Spleen (tissue), 11 donors: ENCODE measurements around the gene HSDL1. TPM values are rescaled to one million over a fixed set of nuclear protein-coding genes. Genes with fewer than 3 reads are reported as not detected.

Experiments used
- DNase-seq: peaks from one replicate; pipeline ENCODE4 v3.0.0-alpha.2; 2020
- H3K27ac ChIP-seq, 8 donors: fragments of 200-600 bp; sonication (generic) in 7 of 8; 1 replicate in 4 of 8; 2 replicates in 4 of 8; pipeline versions ENCODE4 v1.5.0 to v1.8.0; 2016 to 2021; ENCODE audit warnings: inconsistent platforms in 4 of 8, mild to moderate bottlenecking in 4 of 8, moderate library complexity in 1 of 8
- H3K27me3 ChIP-seq, 7 donors: fragments of 200-600 bp; sonication (generic) in 6 of 7; replicated peaks in 1 of 7; 1 replicate in 4 of 7; 2 replicates in 3 of 7; pipeline versions ENCODE4 v1.5.0 to v1.8.0; 2016 to 2021; ENCODE audit warnings: inconsistent platforms in 3 of 7, mild to moderate bottlenecking in 1 of 7
- H3K36me3 ChIP-seq, 6 donors: fragments of 200-600 bp; sonication (generic) in 5 of 6; 1 replicate in 4 of 6; 2 replicates in 2 of 6; pipeline versions ENCODE4 v1.5.0 to v1.8.0; 2016 to 2021; ENCODE audit warnings: inconsistent platforms in 2 of 6
- H3K4me1 ChIP-seq, 6 donors: fragments of 200-600 bp; sonication (generic) in 5 of 6; 1 replicate in 3 of 6; 2 replicates in 3 of 6; pipeline versions ENCODE4 v1.5.0 to v1.8.0; 2016 to 2021; ENCODE audit warnings: inconsistent platforms in 3 of 6
- H3K4me3 ChIP-seq, 8 donors: fragments of 200-600 bp; sonication (generic) in 7 of 8; 1 replicate in 4 of 8; 2 replicates in 4 of 8; pipeline versions ENCODE4 v1.5.0 to v1.8.0; 2016 to 2021; ENCODE audit warnings: inconsistent platforms in 4 of 8, mild to moderate bottlenecking in 4 of 8, moderate library complexity in 2 of 8
- H3K9me3 ChIP-seq, 8 donors: fragments of 200-600 bp; sonication (generic) in 7 of 8; 1 replicate in 4 of 8; 2 replicates in 4 of 8; pipeline versions ENCODE4 v1.5.0 to v1.8.0; 2016 to 2021; ENCODE audit warnings: inconsistent platforms in 4 of 8
- POLR2A ChIP-seq, 3 donors: fragments of 450-650 bp; IDR thresholded peaks; one replicate each; pipeline ENCODE4 v1.5.1; 2017; ENCODE audit warnings: antibody characterized with exemption in 3 of 3, mild to moderate bottlenecking in 1 of 3
- POLR2AphosphoS5 ChIP-seq, 3 donors: sonication (generic); formaldehyde crosslinking; IDR thresholded peaks; one replicate each; pipeline ENCODE4 v1.5.1; 2017; ENCODE audit warnings: antibody characterized with exemption in 3 of 3
- WGBS, 5 donors: extraction: QIAGEN DNeasy Blood & Tissue Kit in 3 of 5; methylation state at CpG; one replicate each; pipeline versions ENCODE4 v1.1.5 to v1.1.7; 2013 to 2018; 5-methylcytosine and 5-hydroxymethylcytosine counted together
- intact Hi-C: fragments of 100-400 bp; cut with DNase I; formaldehyde crosslinking; loops from one replicate; pipeline ENCODE4 v1.15.0; 2023; ENCODE audit warnings: low total_unique reads
- polyA plus RNA-seq, 3 donors: library from polyadenylated mRNA; stranded (reverse); fragments of 200-250 nt; gene quantifications; one replicate each; pipeline ENCODE4 v1.2.1, GENCODE V29; 2013
- total RNA-seq, 7 donors: library from RNA; depleted of rRNA in 3 of 7; stranded (reverse); fragments of >200 nt in 3 of 7; fragmentation: NEBNext Ultra II Directional in 4 of 7; extraction: Animal tissue kit (Norgen Biotek cat#: 25700) in 4 of 7; gene quantifications; one replicate each; pipeline versions ENCODE4 v1.1.0 to v1.2.1, GENCODE V29; 2016 to 2021
- TF ChIP-seq, protein P1 (sequence below), 11 experiments: fragments of 200-600 bp in 7 of 11; fragments of 450-650 bp in 4 of 11; sonication (generic) in 4 of 11; IDR thresholded peaks in 8 of 11; conservative IDR thresholded peaks in 3 of 11; 1 replicate in 7 of 11; 2 replicates in 4 of 11; pipeline versions ENCODE4 v1.4.0 to v1.8.0; 2016 to 2021; ENCODE audit warnings: antibody characterized with exemption in 11 of 11, inconsistent platforms in 4 of 11, mild to moderate bottlenecking in 1 of 11
- donor health status: healthy with polysubstance abuse.
- donor health status: DM: no; HTN: no; CAD: no; lungs with moderate emphysema.
- donor health status: DM: no; HTN: no; CAD: no.
- donor health status: Bipolar disorder and iron deficiency.
- donor health status: healthy.
- donor health status: DM: no; HTN: no; CAD: no.
- donor health status: DM: yes; HTN: yes; CAD: no.

Gene HSDL1
- total and polyA plus RNA-seq, 10 donors = 10.1 to 29.0 (median 20.0) TPM

DNA sequence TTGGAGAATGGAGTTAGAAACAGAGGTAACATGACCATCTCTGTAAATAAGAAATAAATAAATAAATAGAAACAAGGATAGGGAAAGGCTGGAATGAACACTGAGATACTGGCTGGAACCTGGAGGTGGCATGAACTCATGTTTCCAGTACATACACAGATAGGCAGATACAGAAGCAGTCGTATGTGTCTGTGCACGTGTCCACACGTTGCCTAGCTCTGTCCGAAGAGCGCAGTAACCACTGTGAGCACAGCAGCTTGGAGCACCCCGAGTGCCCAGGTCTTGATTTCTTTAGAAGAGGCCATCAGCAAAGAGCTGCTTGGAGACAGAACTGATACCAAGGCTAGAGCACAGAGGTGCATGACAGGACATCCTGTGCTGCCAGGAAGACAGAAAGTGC, 65.3 kb downstream of the HSDL1 start:
- 79 to 97% (median 93%) methylated on average over 6 of the region's 6 CpGs for WGBS, 5 donors
- DNase-seq = no peak
- intact Hi-C loops = loop anchor here (10.0 kb wide), 1 partner anchor 95 kb away; no protein-coding TSS in a partner anchor
- Histone ChIP-seq H3K27me3 (no peaks in the 10 kb centered on the region), H3K9me3 (no peaks in the 10 kb centered on the region), H3K4me1 (peaks cover 0 to 45% (median 12%) of the 10 kb centered on the region in 6 donors), H3K27ac (peak overlapping the region in 1 of 8 donors; percentile 30), H3K36me3 (peaks cover 0 to 100% (median 75%) of the 10 kb centered on the region in 6 donors), H3K4me3 (no peak overlapping the region)
- TF ChIP-seq, protein P1, sequence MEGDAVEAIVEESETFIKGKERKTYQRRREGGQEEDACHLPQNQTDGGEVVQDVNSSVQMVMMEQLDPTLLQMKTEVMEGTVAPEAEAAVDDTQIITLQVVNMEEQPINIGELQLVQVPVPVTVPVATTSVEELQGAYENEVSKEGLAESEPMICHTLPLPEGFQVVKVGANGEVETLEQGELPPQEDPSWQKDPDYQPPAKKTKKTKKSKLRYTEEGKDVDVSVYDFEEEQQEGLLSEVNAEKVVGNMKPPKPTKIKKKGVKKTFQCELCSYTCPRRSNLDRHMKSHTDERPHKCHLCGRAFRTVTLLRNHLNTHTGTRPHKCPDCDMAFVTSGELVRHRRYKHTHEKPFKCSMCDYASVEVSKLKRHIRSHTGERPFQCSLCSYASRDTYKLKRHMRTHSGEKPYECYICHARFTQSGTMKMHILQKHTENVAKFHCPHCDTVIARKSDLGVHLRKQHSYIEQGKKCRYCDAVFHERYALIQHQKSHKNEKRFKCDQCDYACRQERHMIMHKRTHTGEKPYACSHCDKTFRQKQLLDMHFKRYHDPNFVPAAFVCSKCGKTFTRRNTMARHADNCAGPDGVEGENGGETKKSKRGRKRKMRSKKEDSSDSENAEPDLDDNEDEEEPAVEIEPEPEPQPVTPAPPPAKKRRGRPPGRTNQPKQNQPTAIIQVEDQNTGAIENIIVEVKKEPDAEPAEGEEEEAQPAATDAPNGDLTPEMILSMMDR (IDR thresholded peaks at IDR 0.05 in 8 of 11, conservative IDR thresholded peaks at IDR 0.05 in 3 of 11) = no peak
- TF ChIP-seq POLR2A (IDR thresholded peaks at IDR 0.05) = no peak
- TF ChIP-seq POLR2AphosphoS5 (IDR thresholded peaks at IDR 0.05) = no peak

DNA sequence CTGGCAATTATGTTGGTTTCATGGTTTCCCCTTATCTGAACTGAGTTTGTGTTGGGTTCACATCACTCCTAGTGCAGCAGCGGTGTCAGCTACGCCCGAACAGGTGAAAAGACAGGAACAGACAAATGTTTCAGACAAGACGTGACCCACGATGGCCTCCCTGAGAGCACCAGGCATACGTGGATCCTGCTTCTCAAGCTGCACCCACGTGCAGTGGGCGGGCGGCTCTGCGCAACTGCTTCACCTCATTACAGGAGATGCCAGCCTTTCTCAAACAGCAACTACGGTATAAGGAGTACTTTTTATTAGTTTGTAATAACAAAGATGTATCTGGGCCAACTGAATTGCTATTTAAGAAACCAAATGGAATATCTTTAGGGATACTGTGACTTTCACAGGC, 69.6 kb downstream of the HSDL1 start:
- H3K4me1 ChIP-seq = peaks cover 0 to 11% (median 4%) of the 10 kb centered on the region in 6 donors
- no peak overlapping the region for H3K27ac ChIP-seq
- 93 to 96% (median 93%) methylated on average over 11 of the region's 11 CpGs for WGBS, 5 donors
- TF ChIP-seq POLR2A (IDR thresholded peaks at IDR 0.05) (no peak), POLR2AphosphoS5 (IDR thresholded peaks at IDR 0.05) (no peak)
- TF ChIP-seq, protein P1 (IDR thresholded peaks at IDR 0.05 in 8 of 11, conservative IDR thresholded peaks at IDR 0.05 in 3 of 11) = no peak
- no peaks in the 10 kb centered on the region for H3K27me3 ChIP-seq
- H3K9me3 ChIP-seq = no peaks in the 10 kb centered on the region
- H3K36me3 ChIP-seq = peaks cover under 1 to 100% (median 78%) of the 10 kb centered on the region in 6 donors
- H3K4me3 ChIP-seq = no peak overlapping the region
- DNase-seq = no peak
- intact Hi-C loops = no loop called here

DNA sequence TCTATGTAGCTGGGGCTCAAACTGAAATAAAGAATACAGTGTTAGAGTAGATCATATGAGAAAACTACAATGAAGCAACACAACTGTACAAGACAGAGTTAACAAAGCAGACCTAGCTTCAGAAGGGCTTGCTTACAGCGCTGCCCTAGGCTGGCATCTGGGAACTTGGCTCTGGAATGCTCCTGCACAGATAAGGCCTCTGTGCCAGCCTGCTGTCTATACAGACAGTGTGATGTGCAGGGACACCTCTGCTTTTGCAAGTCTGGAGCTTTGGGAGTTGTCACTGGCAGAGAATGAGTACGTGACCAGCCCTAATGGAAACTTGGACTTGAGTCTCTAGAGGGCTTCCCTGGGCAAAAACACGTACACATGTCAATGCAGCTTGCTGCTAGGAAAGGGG, 70.3 kb downstream of the HSDL1 start:
- no peak for TF ChIP-seq POLR2A (IDR thresholded peaks at IDR 0.05)
- TF ChIP-seq, protein P1 (IDR thresholded peaks at IDR 0.05 in 8 of 11, conservative IDR thresholded peaks at IDR 0.05 in 3 of 11) = no peak
- no peak for TF ChIP-seq POLR2AphosphoS5 (IDR thresholded peaks at IDR 0.05)
- intact Hi-C loops = no loop called here
- WGBS, 5 donors = 87 to 99% (median 97%) methylated on average over 3 of the region's 3 CpGs
- no peak for DNase-seq
- H3K4me1 ChIP-seq = peaks cover 0 to 8% (median 2%) of the 10 kb centered on the region in 6 donors
- no peaks in the 10 kb centered on the region for H3K27me3 ChIP-seq
- no peak overlapping the region for H3K4me3 ChIP-seq
- peaks cover 4 to 100% (median 78%) of the 10 kb centered on the region in 6 donors for H3K36me3 ChIP-seq
- no peak overlapping the region for H3K27ac ChIP-seq
- no peaks in the 10 kb centered on the region for H3K9me3 ChIP-seq

Other genes starting within 250 kb of the HSDL1 start
- gene MLYCD, start 246.1 kb downstream of the HSDL1 start, total RNA-seq = 10 to 100 TPM in 4 of 7 donors, 1 to 10 TPM in 3; 6.1 to 14.3 (median 10.1) TPM
- gene MLYCD, start 246.1 kb downstream of the HSDL1 start, polyA plus RNA-seq = 1 to 10 TPM; 2.0 to 2.9 (median 2.1) TPM
- gene OSGIN1, start 191.9 kb downstream of the HSDL1 start, total RNA-seq = 10 to 100 TPM in 2 of 7 donors, 1 to 10 TPM in 5; 4.7 to 13.5 (median 9.5) TPM
- gene OSGIN1, start 191.9 kb downstream of the HSDL1 start, polyA plus RNA-seq = 10 to 100 TPM in 1 of 3 donors, 1 to 10 TPM in 2; 2.3 to 13.2 (median 6.1) TPM
- 1 to 10 TPM in 3 of 7 donors, under 1 TPM in 1, not detected in 3; 0.95 to 3.1 (median 1.6) TPM for gene NECAB2, start 176.9 kb downstream of the HSDL1 start, total RNA-seq
- gene NECAB2, start 176.9 kb downstream of the HSDL1 start, polyA plus RNA-seq = under 1 TPM in 2 of 3 donors, not detected in 1; 0.16 to 0.20 TPM
- not detected for gene SLC38A8, start 102.4 kb downstream of the HSDL1 start, total RNA-seq
- under 1 TPM in 1 of 3 donors, not detected in 2; 0.37 TPM for gene SLC38A8, start 102.4 kb downstream of the HSDL1 start, polyA plus RNA-seq
- gene MBTPS1, start 28.2 kb downstream of the HSDL1 start, total RNA-seq = 100 to 1,000 TPM in 3 of 7 donors, 10 to 100 TPM in 4; 76.4 to 121 (median 98.7) TPM
- 10 to 100 TPM; 34.5 to 44.2 (median 39.9) TPM for gene MBTPS1, start 28.2 kb downstream of the HSDL1 start, polyA plus RNA-seq
- 1 to 10 TPM in 2 of 7 donors, under 1 TPM in 4, not detected in 1; 0.20 to 2.0 (median 0.79) TPM for gene DNAAF1, start 131 bp upstream of the HSDL1 start, total RNA-seq
- 1 to 10 TPM; 1.3 to 4.3 (median 2.0) TPM for gene DNAAF1, start 131 bp upstream of the HSDL1 start, polyA plus RNA-seq
- gene TAF1C, start 41.9 kb upstream of the HSDL1 start, total RNA-seq = 100 to 1,000 TPM in 2 of 7 donors, 10 to 100 TPM in 5; 60.3 to 133 (median 76.6) TPM
- 100 to 1,000 TPM in 1 of 3 donors, 10 to 100 TPM in 2; 31.4 to 125 (median 70.6) TPM for gene TAF1C, start 41.9 kb upstream of the HSDL1 start, polyA plus RNA-seq
- 10 to 100 TPM in 1 of 7 donors, 1 to 10 TPM in 6; 2.8 to 24.1 (median 6.4) TPM for gene ADAD2, start 46.0 kb upstream of the HSDL1 start, total RNA-seq
- gene ADAD2, start 46.0 kb upstream of the HSDL1 start, polyA plus RNA-seq = 10 to 100 TPM in 2 of 3 donors, 1 to 10 TPM in 1; 2.5 to 86.5 (median 25.9) TPM
- gene KCNG4, start 94.8 kb upstream of the HSDL1 start, total RNA-seq = not detected
- gene KCNG4, start 94.8 kb upstream of the HSDL1 start, polyA plus RNA-seq = not detected
- gene WFDC1, start 149.7 kb upstream of the HSDL1 start, total RNA-seq = 1 to 10 TPM; 1.6 to 6.6 (median 2.3) TPM
- 1 to 10 TPM; 1.8 to 2.2 (median 2.1) TPM for gene WFDC1, start 149.7 kb upstream of the HSDL1 start, polyA plus RNA-seq
- gene ATP2C2, start 223.4 kb upstream of the HSDL1 start, total RNA-seq = 1 to 10 TPM in 5 of 7 donors, under 1 TPM in 2; 0.60 to 8.1 (median 1.9) TPM
- gene ATP2C2, start 223.4 kb upstream of the HSDL1 start, polyA plus RNA-seq = under 1 TPM; 0.09 to 0.35 (median 0.11) TPM